ENCODE measurements around the gene PTPRM. TPM values are rescaled to one million over a fixed set of nuclear protein-coding genes. Genes with fewer than 3 reads are reported as not detected.

The PTPRM gene
- total RNA-seq, 1 experiment from 2014 or later = 37.3 TPM

DNA sequence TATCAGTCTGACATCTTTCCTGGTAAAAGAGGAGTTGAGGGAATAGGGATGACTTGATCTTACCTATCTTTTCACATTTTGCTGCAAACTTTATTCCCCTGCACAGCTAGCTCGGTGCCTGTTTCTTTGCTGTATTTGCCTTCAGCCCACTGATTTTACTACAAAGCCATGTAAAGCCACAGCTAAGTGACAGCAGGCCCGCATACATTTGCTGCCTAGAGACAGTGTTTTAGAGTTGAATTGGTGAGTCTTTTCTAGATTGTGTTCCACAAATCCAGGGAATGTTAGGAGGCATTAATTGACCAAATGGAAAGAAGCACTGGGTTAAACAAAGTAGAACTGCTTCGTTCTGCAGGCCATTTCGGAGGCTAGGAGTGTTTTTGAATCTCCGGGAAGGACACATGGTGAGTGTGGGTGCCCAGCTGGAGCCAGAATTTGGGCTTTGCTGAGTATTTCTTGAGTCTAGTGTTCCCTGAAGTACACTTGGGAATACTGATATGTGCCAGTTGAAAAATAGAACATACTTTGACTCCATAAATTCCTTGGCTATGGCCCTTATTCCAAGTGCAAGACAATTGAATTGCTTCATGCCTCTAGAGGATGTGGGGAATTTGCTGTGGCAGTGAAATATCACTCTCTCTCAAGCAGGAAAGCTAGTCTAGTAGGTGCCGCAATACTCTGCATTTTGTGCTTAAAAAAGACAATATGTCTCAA, 329.8 kb downstream of the PTPRM start:
- no peak for DNase-seq (ENCODE audit: low spot score)

DNA sequence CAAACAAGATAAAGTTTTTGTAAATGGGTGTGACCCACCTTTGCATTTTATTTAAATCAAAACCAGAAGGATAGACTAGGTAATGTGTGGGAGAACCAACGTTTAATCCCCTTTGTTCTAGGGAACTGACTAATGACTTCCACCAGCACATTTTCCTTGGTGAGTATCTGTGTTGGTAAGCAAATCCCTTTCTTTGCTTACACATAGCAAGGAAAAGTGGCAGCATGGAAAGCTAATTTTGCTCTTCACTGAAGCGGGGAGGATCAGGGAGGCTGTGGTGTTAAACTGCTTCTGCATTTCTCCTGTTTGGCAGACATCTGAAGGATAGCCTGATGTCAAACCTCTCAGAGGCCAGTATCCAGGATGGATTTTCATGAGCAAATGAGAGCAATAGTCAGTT, 331.1 kb downstream of the PTPRM start:
- no peak for DNase-seq (ENCODE audit: low spot score)

GRCh38 chr18:7899078-7899477, 332.0 kb downstream of the PTPRM start:
- no peak for DNase-seq (ENCODE audit: low spot score)

GRCh38 chr18:7900091-7900490, 333.0 kb downstream of the PTPRM start:
- no peak for DNase-seq (ENCODE audit: low spot score)

GRCh38 chr18:7901657-7902056, 334.5 kb downstream of the PTPRM start:
- DNase-seq (ENCODE audit: low spot score) = no peak

- DNase-seq (ENCODE audit: low spot score) = peak; percentile 89
These were observed 335.3 kb downstream of the PTPRM start for GRCh38 chr18:7902399-7902839.

DNA sequence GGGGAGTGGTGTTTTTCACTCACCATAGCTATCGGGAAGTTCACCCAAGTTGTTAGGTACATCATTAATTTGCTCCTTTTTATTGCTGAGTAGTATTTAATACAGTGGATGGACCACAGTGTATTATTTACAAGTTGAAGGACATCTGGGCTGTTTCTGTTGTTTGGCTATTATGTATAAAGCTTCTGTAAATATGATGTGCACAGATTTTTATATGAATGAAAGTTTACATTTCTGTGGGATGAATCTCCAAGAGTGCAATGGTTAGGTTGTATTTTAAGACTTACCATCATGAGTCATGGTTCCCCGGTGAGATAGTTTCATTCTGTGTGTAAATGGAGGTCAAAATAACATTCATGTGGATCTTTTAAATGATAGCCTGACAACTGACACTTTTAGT, 337.4 kb downstream of the PTPRM start:
- peak; percentile 67 for DNase-seq (ENCODE audit: low spot score)

- DNase-seq (ENCODE audit: low spot score) = no peak
These were observed 341.7 kb downstream of the PTPRM start for GRCh38 chr18:7908681-7909299.

GRCh38 chr18:7914834-7915670, 347.9 kb downstream of the PTPRM start:
- DNase-seq (ENCODE audit: low spot score) = no peak

- DNase-seq (ENCODE audit: low spot score) = no peak
These were observed 351.6 kb downstream of the PTPRM start for GRCh38 chr18:7918701-7919100.

- no peak for DNase-seq (ENCODE audit: low spot score)
These were observed 352.4 kb downstream of the PTPRM start for GRCh38 chr18:7919565-7919964.

DNA sequence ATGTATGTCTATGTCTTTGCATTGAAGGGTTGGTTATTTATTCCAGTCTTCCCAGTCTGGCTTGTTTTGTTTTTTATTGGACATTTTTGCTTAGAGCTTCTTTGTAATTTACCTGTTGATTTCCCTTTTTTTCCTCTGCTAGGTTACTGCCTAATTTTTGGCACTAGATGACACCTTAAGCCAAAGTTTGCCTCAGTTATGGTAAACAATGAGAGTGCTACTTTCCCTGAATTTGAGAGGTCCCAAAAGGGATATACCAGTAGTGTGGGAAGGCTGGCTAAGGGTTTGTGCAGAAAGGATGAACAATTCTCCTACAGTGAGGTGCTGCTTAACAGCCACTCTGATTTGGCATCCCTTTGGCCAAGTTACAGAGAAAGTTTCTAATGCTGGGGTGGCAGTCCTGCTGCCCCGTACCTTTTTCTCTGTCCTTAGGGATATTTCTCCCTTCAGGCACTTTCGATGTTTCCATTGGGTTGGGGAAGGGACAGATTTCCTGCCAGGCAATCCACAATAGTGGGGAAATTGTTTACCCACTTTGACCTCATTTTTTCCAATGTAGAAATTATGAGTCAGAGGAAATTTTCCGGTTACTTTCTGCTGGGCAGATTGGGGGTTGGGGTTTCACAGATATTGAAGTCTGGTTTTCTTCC, 354.9 kb downstream of the PTPRM start:
- peak; percentile 69 for DNase-seq (ENCODE audit: low spot score)

GRCh38 chr18:7923105-7923504, 356.0 kb downstream of the PTPRM start:
- no peak for DNase-seq (ENCODE audit: low spot score)

GRCh38 chr18:7924616-7925015, 357.5 kb downstream of the PTPRM start:
- no peak for DNase-seq (ENCODE audit: low spot score)

DNA sequence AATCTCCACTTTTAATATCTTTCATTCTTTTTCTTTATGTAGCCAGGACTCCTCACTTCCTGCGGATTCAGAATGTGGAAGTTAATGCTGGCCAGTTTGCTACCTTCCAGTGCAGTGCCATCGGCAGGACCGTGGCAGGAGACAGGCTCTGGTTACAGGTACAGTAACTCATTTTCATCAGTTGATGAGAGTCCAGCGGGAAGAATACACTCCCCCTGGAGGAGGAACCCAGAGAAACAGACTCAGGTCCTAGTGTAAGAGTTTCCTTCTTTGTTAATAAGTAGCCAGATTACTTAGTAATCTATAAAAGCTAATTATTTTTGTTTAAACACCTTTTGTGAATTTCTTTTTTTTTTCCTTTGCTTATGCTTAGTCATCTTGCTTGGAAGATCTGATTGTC, 359.4 kb downstream of the PTPRM start:
- DNase-seq (ENCODE audit: low spot score) = no peak

- DNase-seq (ENCODE audit: low spot score) = no peak
These were observed 360.0 kb downstream of the PTPRM start for GRCh38 chr18:7927119-7927518.

DNA sequence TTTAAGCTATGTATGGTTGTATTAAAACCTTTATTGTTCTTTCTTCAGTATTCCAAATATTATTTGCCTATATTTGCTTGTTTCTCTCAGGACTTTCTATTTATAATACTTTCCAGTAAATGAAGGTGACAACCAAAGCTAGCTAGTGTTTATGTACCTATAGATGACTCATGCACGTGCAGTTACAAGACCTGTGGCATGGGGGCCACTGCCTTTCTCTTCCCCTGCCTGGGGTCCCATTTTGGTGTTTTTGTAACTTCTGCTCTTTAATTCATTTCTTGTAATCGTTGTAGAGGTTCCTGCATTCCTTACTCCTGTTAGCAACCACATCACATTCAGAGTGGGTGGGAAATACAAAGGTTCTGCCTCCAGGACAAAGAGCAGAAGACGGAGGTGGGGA, 364.6 kb downstream of the PTPRM start:
- no peak for DNase-seq (ENCODE audit: low spot score)

- DNase-seq (ENCODE audit: low spot score) = no peak
These were observed 370.2 kb downstream of the PTPRM start for GRCh38 chr18:7937268-7937667.

GRCh38 chr18:7939521-7939920, 372.4 kb downstream of the PTPRM start:
- DNase-seq (ENCODE audit: low spot score) = no peak

- no peak for DNase-seq (ENCODE audit: low spot score)
These were observed 373.3 kb downstream of the PTPRM start for GRCh38 chr18:7940379-7940778.

- no peak for DNase-seq (ENCODE audit: low spot score)
These were observed 373.9 kb downstream of the PTPRM start for GRCh38 chr18:7940971-7941370.

DNA sequence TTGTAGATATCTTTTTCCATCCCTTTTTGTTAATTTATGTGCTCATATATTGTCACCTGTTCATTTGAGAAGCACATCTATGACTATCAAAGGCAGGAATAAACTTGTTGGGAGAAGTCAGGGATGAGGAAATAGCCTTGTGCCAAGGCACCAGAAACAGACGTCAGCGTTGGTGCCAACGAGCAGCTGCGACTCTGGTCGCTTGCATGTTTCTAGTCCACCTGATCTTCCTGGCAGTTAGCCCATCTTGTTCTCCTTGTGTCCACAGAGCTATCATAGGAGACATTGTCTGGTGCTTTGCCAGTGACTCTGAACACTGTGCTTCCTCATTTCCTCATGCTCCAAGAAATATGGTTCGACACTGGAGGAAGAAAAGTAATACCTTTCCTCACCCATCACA, 374.4 kb downstream of the PTPRM start:
- no peak for DNase-seq (ENCODE audit: low spot score)

All from H4 (cell line).